NCI-H510A (cell line): ENCODE data around the gene TACC2.

Experiments used
- DNase-seq: peaks from one replicate; lab custom pipeline; 2025; lab: John Stamatoyannopoulos, UW

TACC2 gene

DNA sequence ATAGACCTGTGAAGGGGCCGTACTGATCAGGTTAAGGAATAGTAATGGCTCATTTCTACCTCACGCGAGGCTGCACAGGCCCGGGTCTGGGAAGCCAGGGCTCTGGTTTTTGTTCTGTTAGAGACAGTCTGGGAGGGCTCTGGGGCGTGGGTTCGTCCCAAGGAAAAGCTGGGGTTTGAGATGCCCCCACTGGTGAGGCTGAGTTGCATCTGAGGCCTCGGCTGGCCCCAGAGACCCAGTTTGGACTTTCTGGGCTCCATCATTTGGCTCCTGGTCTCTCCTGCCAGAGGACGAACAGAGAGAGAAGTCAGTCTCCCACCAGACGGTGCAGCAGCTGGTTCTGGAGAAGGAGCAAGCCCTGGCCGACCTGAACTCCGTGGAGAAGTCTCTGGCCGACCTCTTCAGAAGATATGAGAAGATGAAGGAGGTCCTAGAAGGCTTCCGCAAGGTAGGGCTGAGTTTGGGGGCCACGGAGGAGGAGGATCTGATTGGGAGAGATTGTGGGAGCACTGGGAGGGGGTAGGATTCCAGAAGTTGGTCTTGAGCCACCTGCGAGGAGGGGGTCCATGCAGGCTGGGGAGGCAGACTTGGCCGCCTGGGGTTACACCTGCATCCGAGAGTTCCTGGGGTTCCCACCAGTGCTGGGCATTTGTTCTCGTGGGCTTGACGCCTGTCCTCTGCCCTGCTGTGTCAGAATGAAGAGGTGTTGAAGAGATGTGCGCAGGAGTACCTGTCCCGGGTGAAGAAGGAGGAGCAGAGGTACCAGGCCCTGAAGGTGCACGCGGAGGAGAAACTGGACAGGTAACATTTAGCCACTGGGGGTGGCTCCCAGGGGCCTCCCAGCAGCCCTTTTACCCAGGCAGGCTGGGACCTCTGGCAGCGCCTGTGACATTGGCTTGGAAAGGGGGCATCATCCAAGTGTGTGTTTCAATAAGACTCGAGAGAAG is 259.7 kb downstream of the TACC2 start:
- no peak for DNase-seq

DNA sequence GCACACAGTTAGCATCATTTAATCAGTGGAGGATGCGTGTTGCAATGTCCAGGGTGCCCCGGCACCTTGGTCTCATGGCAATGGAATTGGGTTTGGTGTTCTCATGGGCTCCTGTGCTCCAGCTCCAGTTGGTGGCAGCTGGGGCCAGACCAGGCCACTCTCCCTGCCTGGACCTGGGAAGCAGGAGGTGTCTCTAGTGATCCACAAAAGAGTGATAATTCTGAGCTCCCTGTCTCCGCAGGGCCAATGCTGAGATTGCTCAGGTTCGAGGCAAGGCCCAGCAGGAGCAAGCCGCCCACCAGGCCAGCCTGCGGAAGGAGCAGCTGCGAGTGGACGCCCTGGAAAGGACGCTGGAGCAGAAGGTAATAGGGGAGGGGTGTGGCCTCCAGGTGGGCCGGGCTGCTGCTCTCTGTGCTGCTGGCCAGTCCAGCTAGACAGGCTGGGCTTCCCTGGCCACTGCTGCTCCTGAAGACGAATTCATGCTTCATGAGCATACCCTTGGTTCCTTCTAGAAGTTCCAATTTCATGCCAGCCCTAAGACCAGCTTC is 260.4 kb downstream of the TACC2 start:
- no peak for DNase-seq

DNA sequence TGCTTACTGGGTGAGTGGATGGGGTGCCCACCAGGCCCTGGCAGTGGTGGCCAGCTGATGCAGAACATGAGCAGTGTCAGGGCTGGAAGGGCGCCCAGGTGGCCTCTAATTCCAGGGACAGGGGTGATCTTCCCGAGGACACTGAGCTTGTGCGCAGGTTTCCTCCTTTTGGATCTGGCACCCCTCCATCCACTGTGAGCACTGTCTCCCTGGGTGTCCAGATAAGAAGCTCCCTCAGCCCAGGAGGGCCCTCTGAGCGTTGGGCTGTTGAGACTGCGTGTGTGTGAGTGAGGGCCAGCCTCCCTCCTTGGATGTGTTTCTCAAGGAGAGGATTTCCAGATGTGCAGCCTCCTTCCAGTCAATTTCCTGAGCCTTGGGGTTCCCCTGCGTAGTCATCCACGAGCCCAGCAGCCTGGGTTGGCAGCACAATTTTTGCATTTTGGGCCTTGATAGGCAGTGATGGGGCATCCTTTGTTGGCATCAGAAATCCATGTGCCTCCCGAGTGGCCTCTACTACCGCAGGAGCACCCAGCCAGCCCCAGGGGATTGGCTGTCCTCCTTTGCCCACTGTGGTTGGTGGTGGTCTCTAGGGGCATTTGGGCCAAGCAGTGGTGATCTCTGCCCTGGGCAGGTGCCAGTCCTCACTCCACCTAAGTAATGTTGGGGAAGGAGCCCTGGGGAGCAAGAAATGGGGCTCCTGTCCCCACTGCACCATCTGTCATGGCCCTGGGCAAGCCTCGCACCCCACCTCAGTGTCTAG is 261.2 kb downstream of the TACC2 start:
- DNase-seq = no peak

DNA sequence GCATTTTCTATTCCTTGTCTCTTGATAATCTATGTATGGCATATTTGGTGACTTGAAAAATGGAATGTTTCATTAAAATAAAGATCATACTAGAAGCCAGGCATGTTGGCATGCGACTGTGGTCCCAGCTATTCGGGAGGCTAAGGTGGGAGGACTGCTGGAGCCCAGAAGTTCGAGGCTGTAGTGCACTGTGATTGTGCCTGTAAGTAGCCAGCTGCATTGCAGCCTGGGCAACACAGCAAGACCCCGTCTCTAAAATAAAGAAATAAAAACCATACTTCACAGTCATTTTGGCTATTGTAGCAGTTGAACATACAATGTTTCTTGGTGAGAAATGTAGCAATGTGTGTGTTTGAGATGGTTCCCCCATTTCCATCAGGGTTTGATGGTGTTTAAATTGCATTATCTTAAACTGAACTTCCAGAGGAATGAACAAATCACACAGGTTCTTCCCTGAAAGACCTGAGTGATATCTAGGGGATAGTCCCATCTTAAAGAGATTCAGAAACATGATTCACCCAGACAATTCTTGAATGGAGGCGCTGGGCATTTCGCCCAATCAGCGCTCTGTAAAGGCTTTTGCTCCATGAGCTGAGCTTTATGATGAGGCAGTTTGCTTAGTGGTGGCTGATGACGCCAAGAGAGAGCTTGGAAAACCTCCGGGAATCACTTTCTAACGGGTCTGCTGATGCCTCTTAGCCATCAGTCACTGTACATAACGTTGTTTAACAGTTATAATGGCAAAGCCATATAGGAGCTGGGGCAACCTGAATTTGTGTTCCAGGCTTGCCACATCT is 262.7 kb downstream of the TACC2 start:
- no peak for DNase-seq

DNA sequence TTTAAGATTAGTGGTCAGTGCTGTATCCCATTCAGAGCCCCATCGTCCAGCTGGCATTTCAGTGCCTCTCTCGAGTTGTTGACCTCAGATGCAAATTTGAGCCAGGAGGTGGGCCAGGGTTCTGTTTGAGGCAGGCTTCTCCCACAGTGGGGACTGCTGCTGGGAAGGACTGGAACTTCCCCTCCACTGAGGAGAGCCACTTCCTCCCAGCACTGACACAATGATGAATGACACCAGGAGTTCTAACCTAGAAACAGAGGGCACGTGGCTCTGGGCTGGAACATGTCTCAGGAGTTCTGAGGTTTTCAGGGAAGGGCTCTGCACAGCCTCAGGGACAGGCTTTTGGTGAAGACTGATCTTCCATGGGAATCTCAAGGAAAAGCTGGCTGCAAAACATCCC is 263.8 kb downstream of the TACC2 start:
- DNase-seq = no peak

DNA sequence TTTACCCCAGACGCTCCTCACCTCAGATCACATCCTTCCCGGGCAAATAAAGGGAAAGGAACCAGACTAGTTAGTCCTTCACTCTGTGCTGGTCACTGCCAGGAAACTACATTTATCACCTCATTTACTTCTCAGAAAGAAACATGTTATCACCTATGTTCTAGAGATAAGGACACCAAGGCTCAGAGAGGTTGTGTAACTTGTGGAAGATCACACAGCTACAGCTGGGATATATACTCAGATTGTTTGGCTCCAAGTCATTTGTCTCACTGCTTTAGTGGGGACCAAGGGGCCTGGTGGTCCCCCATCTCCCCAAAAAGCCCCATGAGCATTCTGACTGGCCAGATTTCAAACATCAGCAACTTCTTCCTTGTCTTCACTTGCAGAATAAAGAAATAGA is 264.6 kb downstream of the TACC2 start:
- DNase-seq = no peak

DNA sequence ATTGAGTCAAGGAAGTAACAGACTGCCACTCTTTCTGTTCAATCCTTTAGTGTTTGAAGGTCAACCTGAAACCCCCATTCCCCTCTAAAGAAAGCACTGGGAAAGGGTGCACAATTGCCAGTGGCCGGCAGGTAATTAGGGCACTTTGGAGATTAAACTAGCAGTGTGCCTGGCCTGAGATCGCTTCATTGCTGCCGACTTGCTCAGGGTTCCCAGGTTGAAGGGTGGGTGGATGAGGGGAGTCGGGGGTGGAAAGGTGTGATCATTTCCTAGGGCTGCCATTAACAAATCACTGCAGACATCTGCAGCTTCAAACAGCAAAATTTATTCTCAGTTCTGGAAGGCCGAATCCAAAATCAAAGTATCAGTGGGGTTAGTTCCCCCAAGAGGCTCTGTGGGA is 265.9 kb downstream of the TACC2 start:
- no peak for DNase-seq

DNA sequence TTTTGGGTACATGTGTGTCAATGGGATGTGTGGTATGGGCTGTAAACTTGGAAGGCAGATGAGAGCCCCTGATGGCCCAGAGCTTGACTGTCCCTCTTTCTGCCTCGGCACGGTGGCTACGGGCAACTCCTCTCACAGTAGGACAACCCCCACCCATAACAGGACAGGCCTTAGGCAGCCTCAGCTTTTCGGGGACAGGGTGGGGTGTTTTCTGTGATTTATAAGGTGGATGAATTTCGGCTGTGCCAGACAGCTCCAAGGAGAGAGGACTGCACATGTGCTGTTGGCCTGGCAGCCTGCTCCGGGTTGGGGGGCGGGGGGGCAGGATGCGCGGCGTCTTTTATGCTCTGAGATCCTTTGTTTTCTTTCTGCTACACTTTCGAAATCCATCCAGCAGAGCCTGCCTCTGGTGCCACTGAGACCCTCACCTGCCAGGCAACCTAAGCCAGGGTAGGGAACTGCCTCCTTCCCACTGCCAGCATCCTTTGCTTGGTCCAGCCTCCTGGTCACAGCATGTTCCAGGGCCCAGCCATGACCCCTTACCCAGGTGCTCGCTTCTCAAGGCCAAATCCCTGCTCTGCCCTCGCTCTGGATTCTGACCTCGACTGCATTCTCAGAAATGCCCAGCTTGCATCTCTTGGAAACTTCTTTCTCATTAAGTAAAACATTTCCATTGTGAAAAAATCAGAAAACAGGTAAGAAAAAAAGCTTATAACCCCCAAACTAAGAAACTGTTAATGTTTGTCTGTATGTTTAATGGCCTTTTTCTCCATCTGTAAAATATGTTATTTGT is 266.7 kb downstream of the TACC2 start:
- DNase-seq = no peak

DNA sequence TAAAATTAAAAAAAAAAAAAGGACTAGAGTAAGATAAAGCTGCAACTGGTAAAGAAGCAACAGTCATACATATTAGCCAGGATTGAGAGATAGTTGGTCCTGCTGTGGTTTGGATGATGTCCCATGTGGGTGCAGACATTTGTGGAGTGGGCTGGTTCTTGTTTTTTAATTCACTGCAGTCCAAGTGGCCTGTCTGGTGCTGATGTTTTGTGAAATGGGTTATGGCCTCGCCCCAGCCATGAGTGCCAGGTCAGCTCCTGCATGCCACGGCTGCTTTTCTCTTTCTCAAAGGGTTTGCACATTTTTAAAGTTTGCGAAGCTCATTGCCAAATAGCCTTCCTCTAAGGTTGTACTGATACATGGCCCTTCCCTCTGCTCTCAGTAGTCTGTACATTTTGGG is 268.1 kb downstream of the TACC2 start:
- no peak for DNase-seq

DNA sequence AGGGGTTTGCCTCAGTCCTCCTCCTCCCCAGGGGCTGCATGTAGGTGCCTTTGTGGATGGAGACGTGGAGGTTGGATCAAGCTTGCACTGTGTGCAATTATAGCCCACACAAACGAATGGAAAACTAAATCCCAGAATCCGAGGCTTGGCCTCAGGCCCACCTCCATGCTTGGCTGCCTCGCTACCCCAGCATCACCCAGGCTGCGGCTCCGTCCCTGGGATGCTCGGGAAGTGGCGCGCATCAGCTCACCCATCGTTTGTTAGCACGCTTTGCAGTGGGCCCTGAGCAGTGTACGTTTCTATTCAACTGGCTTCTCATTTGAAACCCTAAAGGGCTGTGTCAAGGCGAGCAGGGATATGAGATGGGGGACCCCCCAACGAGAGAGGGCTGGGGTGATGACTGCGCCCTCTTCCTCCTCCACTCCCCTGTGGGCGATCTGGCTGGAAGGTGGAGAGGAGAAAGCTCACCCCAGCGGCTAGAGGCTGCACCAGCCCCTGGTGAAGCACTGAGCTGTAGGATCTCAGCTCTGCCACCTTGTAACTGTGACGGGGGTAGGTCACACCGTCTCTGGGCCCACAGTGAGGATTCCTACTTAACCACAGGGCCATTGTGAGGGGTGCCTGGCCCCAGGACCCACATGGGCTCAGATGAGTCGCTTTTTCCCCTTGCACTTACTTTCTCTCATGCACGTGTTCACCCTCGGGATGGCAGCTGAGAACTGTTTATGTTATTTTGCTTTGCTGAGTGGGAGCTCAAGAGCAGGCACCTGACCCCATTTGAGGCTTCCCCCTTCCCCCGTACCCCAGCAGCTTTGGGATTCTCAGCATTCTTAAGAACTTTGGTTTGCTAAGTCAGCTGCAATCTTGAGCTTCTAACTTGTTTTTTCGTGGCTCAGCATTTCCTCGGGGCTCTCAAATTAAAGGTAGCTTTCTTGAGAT is 269.4 kb downstream of the TACC2 start:
- no peak for DNase-seq

DNA sequence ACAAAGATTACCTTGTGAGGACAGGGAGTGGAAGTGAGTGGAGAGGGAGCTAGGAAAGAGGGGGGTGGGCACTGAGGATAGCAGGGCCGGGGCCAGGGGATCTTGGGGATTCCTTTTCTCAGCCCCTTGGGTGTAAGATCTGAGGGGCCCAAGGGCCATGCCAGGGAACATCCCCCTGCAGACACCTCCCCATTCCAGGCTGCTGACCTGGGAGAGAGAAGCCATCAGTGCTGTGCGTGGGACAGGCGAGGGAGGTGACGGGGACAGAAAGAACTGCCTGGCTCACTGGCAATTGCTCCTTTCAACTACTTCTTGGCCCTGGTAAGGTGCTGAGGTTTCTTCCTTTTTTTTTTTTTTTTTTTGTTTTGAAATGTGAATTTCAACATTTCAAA is 270.1 kb downstream of the TACC2 start:
- DNase-seq = no peak

DNA sequence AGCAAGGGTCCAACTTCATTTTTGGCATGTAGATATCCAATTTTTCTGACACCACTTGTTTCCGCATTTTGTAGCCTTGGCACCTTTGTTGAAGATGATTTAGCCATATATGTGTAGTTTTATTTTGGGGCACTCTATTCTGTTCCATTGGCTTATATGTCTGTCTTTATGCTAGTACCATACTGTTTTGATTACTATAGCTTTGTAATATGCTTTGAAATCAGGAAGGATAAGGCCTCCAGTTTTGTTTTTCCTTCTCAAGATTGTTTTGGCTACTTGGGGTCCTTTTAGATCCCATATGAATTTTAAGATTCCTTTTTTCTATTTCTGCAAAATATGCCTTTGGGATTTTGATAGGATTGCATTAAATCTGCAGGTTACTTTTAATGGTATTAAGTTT is 272.6 kb downstream of the TACC2 start:
- DNase-seq = no peak

DNA sequence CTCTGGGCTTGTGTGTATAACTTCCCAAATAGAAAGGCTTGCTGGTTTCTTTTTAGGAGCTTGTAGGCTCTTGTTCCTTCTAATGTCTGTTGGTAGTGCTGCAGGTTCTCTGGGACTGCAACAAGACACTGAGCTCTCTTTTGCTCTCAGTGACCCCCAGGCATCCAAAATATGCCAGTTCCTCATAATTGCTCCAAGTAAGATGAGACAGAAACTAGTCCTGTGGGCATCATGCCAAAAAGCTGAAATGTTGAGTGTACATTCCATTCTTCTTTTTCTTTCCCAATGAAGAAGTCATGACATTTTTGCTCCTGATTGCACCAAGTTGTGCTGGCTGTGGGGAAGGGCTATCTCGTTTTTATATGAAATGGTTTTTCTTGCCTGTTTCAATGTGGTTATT is 275.0 kb downstream of the TACC2 start:
- DNase-seq = no peak

DNA sequence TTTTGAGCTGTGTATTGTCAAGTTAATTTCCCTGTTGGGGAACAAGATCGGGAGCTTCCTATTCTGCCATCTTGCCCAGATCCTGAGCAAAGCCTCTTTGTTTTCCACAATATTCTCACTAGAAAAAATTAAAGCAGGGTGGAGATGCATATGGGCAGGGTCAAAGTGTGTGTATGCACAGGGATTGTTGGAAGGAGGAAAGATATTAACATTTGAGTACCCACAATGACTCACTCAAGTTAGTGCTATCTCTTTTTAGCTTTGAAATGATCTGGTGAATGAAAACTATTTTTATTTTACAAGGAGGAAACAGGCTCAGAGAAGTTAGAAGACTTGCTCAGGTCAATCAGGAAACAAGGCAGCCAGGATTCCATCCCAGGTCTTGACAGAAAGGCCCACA is 275.5 kb downstream of the TACC2 start:
- no peak for DNase-seq

DNA sequence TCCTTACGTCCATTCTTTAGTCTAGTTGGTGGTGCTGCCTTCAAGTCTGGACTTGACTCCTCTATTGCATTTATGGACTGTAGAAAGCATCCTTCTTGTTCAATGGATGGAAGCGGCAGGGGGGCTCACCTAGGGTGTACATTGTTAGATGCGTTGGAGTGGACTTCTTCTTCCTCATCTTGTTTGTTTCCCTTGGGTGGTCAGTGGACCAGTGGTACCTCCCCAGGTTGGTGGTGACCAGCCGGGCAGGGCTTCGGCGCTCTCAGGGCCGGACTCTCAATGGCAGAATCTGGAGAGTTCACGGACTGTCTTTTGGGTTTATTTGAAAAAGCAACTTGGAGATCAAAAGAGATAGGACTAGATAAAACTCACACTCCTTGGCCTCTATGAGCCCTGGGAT is 276.0 kb downstream of the TACC2 start:
- DNase-seq = no peak

DNA sequence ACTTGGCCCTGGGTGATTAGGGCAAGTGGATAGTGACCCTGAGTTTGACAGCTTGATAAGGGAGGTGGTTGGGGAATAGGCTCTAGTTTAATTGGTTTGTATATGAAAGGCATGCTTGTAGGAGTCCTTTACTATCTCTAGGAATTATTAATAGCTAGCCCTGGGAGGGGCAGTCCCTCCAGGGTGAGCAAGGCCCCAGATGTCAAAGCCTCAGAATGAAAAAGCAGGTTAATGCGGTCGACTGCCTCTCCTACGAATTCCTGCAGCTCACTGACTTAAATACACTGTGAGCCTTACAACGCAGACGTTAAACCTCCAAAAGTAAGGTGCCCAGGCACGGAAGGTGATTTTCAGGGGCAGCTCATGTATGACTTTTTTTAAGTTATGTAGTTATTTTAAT is 276.9 kb downstream of the TACC2 start:
- DNase-seq = no peak

DNA sequence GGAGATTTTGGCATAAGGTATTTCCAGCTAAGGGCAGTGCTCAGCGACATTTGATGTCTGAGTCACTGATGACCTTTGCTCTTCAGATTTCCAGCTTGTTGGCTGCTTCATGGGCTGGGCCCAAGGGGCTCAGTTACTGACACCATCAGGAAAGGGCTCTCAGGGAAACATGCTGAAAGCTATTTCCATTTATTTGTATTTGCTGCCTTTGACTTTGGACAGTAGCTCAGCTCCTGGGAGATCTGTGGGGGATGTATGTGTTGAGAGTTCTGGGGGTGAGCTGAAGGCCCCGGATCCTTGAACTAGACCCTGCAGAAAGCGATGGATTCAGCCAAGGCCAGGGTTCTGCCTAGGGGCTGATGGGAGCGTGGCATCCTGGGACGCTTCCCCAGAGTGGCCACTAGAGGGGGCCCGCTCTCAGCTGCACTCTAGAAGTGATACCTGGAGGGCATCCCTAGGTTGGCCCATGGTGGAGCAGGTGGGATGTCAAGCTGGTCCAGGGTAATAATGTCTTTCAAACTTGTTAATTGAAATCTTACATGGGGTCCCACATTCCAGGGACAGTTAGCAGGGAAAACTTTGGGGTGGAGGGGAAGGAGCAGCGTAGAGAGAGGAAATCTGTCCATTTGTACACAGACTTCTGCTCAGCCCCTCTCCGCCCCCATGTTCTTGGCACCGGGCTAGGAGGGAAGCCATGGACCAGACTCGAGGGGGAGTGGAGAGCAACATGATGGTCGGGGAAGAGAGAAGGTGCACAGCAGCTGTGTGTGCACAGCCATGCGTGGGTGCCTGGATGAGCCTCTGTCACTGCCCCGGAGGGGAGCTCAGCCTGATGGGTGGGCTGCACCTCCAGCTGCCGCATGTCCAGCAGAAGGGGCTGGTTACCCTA is 279.1 kb downstream of the TACC2 start:
- peak; percentile 9 for DNase-seq

DNA sequence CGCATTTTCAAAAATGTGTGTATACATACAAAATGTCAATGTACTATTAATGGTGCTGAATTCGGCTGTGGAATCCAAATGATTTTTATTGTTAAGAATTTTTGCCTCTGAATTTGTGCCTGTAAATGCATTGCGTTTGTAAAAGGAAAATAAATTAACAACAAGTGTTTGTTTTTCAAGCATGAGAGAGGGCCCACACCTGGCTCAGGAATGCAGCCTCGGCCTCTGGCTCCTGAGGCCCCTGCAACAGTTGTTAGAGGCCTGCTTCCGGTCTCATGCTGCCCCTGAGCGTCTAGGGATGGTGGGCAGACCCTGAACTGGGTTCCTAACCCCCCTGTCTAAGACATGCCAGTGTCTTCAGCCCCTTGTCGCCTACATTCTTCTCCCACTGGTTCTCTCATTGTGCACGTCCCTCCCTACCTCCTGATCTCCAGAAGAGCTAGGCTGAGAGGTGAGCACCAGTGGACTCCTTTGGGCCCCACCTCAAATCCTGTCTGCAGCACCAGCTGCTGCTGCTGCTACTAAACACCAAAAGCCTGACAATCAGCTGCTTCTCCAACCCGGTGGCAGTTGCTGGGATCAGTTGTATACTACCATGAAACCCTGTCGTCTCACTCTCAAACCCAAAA is 280.2 kb downstream of the TACC2 start:
- DNase-seq = no peak

DNA sequence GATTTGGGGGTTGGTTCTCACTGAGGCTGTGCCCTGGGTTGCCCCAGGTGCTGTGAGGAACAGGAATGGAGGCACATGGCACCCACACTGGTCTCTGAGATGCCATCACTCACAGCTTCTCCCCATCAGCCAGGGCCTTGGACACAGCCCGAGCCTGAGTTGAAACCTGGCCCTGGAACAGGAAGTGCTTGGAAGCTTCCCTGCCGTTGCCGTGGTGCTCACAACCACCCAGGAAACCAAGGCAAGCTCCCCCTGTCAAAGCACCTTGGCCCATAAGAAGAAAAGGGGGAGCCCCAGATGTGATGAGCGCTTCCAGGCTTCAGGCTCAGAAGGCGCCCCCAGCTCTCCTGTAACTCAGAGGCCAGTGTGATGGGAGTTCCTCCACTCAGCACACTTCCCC is 282.1 kb downstream of the TACC2 start, which contains the start of gene BTBD16:
Gene BTBD16, plus strand, starts transcription at position 221 of the 400 bp plus-strand sequence. CDS start 3,786 bp downstream, outside the sequence.
- no peak for DNase-seq
